Peyer's patch (tissue), 4 donors: Measurements from ENCODE around the gene TMCC3. TPM values are rescaled to one million over a fixed set of nuclear protein-coding genes. Genes with fewer than 3 reads are reported as not detected.

Experiments
- DNase-seq, 3 donors: peaks; one replicate each; pipeline ENCODE4 v3.0.0-alpha.2; 2017 to 2019
- H3K27ac ChIP-seq, 4 donors: fragments of 200-600 bp; sonication (generic); one replicate each; pipeline ENCODE4 v1.5.1; 2016 to 2019
- H3K27me3 ChIP-seq, 2 donors: fragments of 200-600 bp; sonication (generic); one replicate each; pipeline ENCODE4 v1.5.1; 2019
- H3K36me3 ChIP-seq, 3 donors: fragments of 200-600 bp; sonication (generic); one replicate each; pipeline ENCODE4 v1.5.1; 2016 to 2019
- H3K4me1 ChIP-seq, 4 donors: fragments of 200-600 bp; sonication (generic); one replicate each; pipeline ENCODE4 v1.5.1; 2016 to 2019
- H3K4me3 ChIP-seq, 4 donors: fragments of 200-600 bp; sonication (generic); 1 replicate in 3 of 4; 2 replicates in 1 of 4; pipeline ENCODE4 v1.5.1; 2016 to 2019; ENCODE audit warnings: mild to moderate bottlenecking in 1 of 4
- H3K9me3 ChIP-seq, 4 donors: fragments of 200-600 bp; sonication (generic); one replicate each; pipeline ENCODE4 v1.5.1; 2016 to 2019; ENCODE audit warnings: mild to moderate bottlenecking in 1 of 4
- POLR2A ChIP-seq, 2 donors: fragments of 450-650 bp; IDR thresholded peaks; one replicate each; pipeline ENCODE4 v1.5.1; 2017; ENCODE audit warnings: antibody characterized with exemption in 2 of 2, mild to moderate bottlenecking in 2 of 2, moderate library complexity in 2 of 2
- total RNA-seq, 4 donors: library from RNA; depleted of rRNA; stranded (reverse); fragments of >200 nt; gene quantifications; one replicate each; pipeline ENCODE4 v1.1.0, GENCODE V29; 2016
- TF ChIP-seq, protein P1 (sequence below), 6 experiments: fragments of 450-650 bp in 4 of 6; fragments of 200-600 bp in 2 of 6; sonication (generic) in 1 of 6; IDR thresholded peaks; one replicate each; pipeline ENCODE4 v1.5.1; 2017 to 2019; ENCODE audit warnings: antibody characterized with exemption in 6 of 6, mild to moderate bottlenecking in 3 of 6, moderate library complexity in 1 of 6

The TMCC3 gene
- total RNA-seq, 4 donors from 2014 or later: 15.7 to 50.3 (median 32.1) TPM

- TF ChIP-seq, protein P1, sequence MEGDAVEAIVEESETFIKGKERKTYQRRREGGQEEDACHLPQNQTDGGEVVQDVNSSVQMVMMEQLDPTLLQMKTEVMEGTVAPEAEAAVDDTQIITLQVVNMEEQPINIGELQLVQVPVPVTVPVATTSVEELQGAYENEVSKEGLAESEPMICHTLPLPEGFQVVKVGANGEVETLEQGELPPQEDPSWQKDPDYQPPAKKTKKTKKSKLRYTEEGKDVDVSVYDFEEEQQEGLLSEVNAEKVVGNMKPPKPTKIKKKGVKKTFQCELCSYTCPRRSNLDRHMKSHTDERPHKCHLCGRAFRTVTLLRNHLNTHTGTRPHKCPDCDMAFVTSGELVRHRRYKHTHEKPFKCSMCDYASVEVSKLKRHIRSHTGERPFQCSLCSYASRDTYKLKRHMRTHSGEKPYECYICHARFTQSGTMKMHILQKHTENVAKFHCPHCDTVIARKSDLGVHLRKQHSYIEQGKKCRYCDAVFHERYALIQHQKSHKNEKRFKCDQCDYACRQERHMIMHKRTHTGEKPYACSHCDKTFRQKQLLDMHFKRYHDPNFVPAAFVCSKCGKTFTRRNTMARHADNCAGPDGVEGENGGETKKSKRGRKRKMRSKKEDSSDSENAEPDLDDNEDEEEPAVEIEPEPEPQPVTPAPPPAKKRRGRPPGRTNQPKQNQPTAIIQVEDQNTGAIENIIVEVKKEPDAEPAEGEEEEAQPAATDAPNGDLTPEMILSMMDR (IDR thresholded peaks at IDR 0.05): no peak
- no peak for TF ChIP-seq POLR2A (IDR thresholded peaks at IDR 0.05)
- H3K9me3 ChIP-seq: no peaks in the 10 kb centered on the region
- no peak overlapping the region for H3K4me3 ChIP-seq
- H3K27me3 ChIP-seq: no peaks in the 10 kb centered on the region
- peaks cover 0 to 19% (median 0%) of the 10 kb centered on the region in 3 donors for H3K36me3 ChIP-seq
- no peak overlapping the region for H3K27ac ChIP-seq
- peak in 1 of 3 donors; percentile 6 for DNase-seq
- H3K4me1 ChIP-seq: peaks cover 0 to 8% (median 0%) of the 10 kb centered on the region in 4 donors
Measured at GRCh38 chr12:94570161-94570560, 80.2 kb downstream of the TMCC3 start.

DNA sequence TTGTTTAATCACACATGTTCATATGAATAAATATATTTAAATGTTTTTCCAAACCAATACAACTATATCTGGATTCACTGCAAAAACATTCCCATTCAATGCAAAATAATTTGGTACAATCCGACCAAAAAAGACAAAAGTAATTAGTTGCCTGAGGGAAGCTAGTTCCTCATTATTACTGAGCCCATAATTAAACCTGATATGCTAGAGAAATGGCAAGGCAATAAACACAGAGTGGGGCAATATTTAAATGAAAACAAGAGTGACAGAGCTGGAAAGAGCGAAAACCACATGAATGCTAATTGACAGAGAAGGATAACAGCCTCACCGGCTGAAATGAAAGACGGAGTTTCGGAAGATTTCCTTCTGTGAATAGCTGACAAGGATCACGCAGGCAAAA, 82.6 kb downstream of the TMCC3 start:
- Histone ChIP-seq H3K27me3 (no peaks in the 10 kb centered on the region), H3K4me3 (no peak overlapping the region), H3K4me1 (peaks cover 0 to 8% (median 0%) of the 10 kb centered on the region in 4 donors), H3K36me3 (peaks cover 0 to 19% (median 0%) of the 10 kb centered on the region in 3 donors), H3K27ac (no peak overlapping the region), H3K9me3 (no peaks in the 10 kb centered on the region)
- TF ChIP-seq, protein P1 (IDR thresholded peaks at IDR 0.05): no peak
- TF ChIP-seq POLR2A (IDR thresholded peaks at IDR 0.05): no peak
- DNase-seq: peak in 1 of 3 donors; percentile 6

GRCh38 chr12:94566345-94566744, 84.0 kb downstream of the TMCC3 start:
- DNase-seq: peak in 1 of 3 donors; percentile 37
- peaks cover 0 to 17% (median 0%) of the 10 kb centered on the region in 3 donors for H3K36me3 ChIP-seq
- H3K27ac ChIP-seq: no peak overlapping the region
- H3K4me1 ChIP-seq: peaks cover 0 to 4% (median 2%) of the 10 kb centered on the region in 4 donors
- TF ChIP-seq, protein P1 (IDR thresholded peaks at IDR 0.05): no peak
- TF ChIP-seq POLR2A (IDR thresholded peaks at IDR 0.05): no peak
- H3K4me3 ChIP-seq: no peak overlapping the region
- no peaks in the 10 kb centered on the region for H3K27me3 ChIP-seq
- no peaks in the 10 kb centered on the region for H3K9me3 ChIP-seq

GRCh38 chr12:94565683-94566082, 84.7 kb downstream of the TMCC3 start:
- TF ChIP-seq, protein P1 (IDR thresholded peaks at IDR 0.05): no peak
- TF ChIP-seq POLR2A (IDR thresholded peaks at IDR 0.05): no peak
- Histone ChIP-seq H3K9me3 (no peaks in the 10 kb centered on the region), H3K4me1 (peaks cover 0 to 9% (median 3%) of the 10 kb centered on the region in 4 donors), H3K27ac (no peak overlapping the region), H3K36me3 (peaks cover 0 to 10% (median 0%) of the 10 kb centered on the region in 3 donors), H3K4me3 (no peak overlapping the region), H3K27me3 (no peaks in the 10 kb centered on the region)
- peak in 1 of 3 donors; percentile 15 for DNase-seq

DNA sequence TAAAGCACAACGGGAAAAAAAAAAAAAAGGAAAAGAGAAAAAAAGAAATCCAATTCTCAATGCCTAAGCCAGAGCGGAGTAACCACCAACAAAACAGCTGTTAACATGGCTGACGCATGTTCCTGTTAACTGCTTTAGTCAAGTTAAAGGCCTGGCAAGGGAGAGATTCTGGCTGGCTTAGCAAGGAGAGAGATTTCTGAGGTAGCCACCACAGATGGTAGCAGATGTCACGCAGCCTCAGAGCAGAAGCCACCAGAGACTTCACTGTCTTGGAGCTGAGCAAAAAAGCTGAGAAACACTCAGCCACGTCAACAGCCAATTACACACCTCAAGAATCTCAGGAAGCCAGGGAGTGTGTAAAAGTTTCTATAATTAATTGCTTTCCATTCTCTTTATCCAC, 87.1 kb downstream of the TMCC3 start:
- no peaks in the 10 kb centered on the region for H3K9me3 ChIP-seq
- no peaks in the 10 kb centered on the region for H3K27me3 ChIP-seq
- H3K4me1 ChIP-seq: peaks cover 0 to 22% (median 5%) of the 10 kb centered on the region in 4 donors
- no peak overlapping the region for H3K4me3 ChIP-seq
- no peaks in the 10 kb centered on the region for H3K36me3 ChIP-seq
- TF ChIP-seq, protein P1 (IDR thresholded peaks at IDR 0.05): no peak
- TF ChIP-seq POLR2A (IDR thresholded peaks at IDR 0.05): no peak
- H3K27ac ChIP-seq: no peak overlapping the region
- DNase-seq: peak in 1 of 3 donors; percentile 5
